GM19468 (cell line): Measurements from ENCODE around the gene NCKAP5L.

ENCODE experiments used
- ATAC-seq: cut with Tn5 transposase; IDR thresholded peaks from one replicate; pipeline ENCODE4 v1.9.1; 2021; ENCODE audit warnings: mild to moderate bottlenecking, moderate library complexity, moderate number of reproducible peaks; ENCODE audit not compliant: unreplicated experiment; ENCODE audit errors: extremely low read depth

NCKAP5L gene

GRCh38 chr12:49804821-49805220 lies 23.4 kb downstream of the NCKAP5L start:
- ATAC-seq: no peak

GRCh38 chr12:49803693-49804450 lies 24.3 kb downstream of the NCKAP5L start:
- no peak for ATAC-seq

- ATAC-seq: no peak
These were observed 26.8 kb downstream of the NCKAP5L start for GRCh38 chr12:49801141-49802063.

- no peak for ATAC-seq
These were observed 27.6 kb downstream of the NCKAP5L start for GRCh38 chr12:49800421-49801140.

DNA sequence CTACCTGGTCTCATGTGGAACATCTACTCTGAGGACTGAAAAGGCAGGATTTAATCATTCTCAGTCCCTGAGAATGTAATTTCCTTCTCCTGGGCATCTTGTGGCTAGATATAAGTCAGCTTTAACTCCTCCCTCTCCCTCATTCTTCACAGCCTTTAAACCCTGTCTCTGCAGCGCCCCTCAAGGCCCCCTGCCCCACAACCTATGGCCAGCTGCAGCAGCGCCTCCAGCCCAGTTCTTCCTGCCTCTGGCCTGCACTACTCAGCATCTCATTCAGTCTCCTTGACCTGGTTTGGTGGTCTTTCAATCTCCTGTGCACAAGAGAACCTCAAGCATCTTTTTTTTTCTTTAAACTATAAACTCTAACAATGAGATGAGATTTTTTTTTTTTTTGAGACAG lies 29.3 kb downstream of the NCKAP5L start:
- ATAC-seq: no peak

DNA sequence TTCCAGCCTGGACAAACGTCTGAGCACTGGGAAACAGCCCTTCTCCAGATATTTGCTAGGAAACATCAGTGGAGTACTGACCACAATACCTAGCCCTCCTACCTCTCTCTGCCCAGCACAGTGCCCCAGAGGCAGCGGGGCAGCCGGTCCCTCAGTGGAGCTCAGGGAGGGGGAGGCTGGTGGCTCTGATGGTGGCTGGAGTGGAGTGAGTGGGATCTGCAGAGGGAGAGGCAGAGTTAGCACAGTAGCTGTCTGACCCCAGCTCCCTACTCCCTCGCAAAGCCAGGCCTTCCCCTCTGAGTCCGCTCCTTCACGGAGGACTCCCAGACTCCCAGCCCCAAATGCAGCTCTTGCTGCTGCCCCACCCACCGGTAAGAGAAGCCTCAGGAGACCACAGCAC lies 30.0 kb downstream of the NCKAP5L start:
- no peak for ATAC-seq

DNA sequence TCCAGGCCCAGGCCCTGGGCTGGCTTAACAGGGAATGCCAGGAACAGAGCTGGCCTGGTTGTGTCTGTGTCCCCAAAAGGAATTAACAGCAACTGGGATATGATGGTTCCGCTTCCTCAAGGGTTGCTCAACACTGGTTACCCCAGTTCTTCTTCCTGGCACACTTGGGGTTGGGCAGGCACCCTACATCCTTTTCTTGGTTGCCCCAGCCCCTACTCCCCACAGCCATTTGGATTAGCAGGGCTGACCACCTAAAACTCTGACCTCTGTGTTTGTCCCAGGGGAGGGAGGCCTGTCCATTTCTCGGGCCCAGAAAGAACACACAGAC lies 30.8 kb downstream of the NCKAP5L start:
- ATAC-seq: no peak

GRCh38 chr12:49796606-49797448 lies 31.4 kb downstream of the NCKAP5L start:
- ATAC-seq: no peak

DNA sequence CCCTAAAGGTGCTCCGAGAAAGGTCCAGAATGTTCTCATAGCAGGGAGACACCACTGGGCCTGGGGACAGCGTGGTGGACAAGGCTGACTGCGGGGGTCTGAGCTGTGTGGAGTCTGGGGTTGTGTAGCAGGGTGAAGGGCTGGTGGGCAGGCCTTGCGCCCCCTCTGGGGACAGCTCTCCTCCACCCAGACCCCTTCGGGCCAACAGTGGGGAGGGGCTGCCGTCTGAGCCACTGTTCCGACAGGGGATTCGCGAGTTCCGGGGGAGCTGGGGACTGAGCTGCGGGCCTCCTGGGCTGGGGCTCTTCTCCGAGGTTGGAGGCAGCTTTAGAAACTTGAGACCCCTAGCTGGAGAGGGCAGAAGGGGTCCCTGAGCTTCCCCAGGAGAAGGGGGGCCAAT lies 32.1 kb downstream of the NCKAP5L start:
- no peak for ATAC-seq

DNA sequence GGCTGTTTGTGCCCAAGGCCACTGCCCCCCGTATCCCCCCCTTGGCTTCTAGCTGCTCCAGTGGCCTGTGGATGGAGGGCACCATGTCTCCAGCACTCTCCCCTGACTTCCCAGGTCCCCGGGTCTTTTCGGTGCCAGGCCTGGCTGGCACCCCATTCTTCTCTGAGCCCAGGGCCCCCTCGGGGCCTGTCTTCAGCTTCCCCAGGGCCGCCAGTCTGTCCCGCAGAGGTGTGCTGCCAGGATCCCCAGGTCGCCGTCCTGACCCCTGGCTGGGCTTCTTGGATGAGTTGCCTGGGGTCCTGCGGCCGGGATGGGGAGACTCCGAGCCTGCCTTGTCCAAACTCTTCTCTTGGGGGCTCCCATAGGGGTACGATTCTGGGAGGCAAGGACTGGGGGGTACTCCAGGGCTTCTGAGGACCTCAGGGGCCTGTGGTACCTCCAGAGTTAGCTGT lies 32.5 kb downstream of the NCKAP5L start:
- no peak for ATAC-seq

DNA sequence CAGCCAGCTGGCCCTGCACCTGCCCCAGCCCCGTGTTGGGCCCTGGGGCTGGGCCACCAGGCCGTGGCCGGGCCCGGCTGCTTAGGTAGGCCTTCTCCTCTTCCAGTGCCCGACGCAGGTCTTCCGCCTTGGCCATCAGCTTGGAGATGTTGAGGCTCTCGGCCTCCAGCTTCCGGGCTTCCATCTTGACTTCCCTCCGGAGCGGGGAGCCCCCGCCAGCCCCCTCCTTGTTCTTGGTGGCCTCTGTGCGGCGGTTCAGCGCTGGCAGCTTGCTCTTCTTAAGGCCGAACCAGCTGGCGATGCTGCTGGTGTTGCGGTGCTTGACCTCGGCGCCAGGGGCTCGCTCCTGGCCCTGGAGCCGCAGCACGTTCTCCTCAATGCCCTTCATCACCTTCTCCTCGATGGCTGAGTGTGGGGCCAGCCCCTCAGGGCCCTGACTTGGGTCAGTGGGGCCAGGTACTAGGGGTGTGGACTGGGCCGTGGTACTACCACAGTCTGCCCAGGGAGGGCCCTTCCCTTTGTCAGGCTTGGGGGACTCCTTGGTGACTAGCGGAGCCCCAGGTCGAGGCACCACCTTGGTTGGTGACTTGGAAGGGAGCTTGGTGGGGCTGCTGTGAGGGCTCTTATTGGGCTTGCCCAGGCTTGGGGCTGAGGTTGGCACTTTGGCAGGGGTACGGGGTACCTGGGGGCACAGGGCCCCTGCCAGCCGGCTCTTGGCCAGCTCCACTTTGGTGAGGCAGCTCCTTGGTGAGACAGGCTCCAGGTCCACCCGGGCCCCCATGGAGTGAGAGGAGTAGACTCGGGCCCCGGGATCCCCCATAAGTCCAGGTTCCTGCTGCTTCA lies 33.2 kb downstream of the NCKAP5L start:
- no peak for ATAC-seq

DNA sequence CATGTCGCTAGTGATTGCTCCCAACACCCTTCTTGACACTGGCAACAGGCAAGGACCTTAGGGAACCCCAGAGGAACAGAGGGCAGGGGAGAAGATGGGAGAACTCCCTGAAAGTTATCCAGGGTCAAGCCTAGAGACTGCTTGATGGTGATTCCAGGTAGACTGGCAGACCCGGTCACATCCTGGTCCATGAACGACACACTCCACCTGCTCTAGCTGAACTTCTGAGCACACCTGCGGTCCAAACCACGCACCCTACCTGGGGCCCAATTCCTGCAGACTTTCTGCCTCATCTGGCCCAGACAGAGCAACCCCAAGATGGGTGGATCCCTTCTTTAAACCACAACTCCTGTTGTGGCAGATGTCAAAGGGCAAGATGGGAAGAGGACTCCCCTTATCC lies 34.2 kb downstream of the NCKAP5L start:
- no peak for ATAC-seq

- no peak for ATAC-seq
These were observed 34.6 kb downstream of the NCKAP5L start for GRCh38 chr12:49793620-49794019.

- no peak for ATAC-seq
These were observed 35.1 kb downstream of the NCKAP5L start for GRCh38 chr12:49792976-49793580.

DNA sequence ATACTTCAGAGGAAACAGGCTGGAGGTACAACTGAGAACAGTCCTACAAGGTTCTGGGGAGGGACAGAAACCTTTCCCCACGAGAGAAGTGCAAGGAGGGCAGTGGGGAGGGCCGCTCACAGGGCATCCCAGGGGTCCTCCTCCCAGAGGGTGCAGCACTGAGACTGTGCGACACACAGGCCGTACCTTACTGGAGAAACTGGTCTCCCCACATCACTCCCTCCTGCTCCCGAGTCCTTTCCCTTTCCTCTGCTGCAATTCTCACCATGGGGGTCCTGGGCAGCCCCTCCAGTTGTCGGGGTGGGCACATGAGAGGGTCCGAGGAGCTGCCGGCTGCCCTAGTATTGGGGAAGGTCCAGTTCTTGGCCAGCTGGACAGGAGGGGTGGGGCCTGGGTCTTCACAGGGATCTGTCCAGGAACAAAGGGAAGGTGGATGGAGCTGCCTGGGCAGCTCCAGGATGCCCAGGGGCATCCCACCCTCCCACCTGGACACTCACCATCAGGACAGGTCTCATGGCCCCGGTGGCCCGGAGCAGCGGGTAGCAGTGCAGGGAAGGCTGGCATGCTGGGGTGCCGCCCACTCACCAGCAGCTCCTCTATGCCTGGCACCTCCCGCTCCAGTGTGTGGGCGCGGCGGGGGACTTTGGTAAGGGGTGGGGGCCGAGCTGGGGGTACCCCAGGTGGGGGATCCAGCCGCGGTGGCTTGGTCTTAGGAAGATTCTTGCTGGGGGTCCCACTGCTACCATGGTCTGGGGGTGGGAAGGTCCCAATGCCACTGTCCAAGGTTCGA lies 35.8 kb downstream of the NCKAP5L start:
- no peak for ATAC-seq

DNA sequence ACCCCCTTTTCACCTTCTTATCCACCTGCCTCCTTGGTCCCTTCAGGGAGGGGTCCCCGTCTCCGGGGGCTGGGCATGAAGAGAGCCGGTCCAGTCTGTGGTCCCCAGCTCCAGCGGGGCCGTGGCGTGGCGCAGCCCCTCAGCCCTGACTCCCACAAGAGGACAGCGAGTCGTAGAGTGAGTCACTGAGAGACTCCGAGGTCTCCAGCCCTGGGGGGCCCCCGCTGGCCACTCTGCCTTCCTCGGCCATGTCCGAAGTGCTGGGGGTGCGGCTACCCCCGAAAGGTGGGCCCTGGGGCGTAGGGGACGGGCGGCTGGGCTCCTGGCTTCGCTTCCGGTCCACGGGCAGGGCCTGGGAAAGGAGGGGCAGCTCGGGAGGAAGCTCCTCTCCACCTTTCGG lies 36.5 kb downstream of the NCKAP5L start:
- no peak for ATAC-seq

DNA sequence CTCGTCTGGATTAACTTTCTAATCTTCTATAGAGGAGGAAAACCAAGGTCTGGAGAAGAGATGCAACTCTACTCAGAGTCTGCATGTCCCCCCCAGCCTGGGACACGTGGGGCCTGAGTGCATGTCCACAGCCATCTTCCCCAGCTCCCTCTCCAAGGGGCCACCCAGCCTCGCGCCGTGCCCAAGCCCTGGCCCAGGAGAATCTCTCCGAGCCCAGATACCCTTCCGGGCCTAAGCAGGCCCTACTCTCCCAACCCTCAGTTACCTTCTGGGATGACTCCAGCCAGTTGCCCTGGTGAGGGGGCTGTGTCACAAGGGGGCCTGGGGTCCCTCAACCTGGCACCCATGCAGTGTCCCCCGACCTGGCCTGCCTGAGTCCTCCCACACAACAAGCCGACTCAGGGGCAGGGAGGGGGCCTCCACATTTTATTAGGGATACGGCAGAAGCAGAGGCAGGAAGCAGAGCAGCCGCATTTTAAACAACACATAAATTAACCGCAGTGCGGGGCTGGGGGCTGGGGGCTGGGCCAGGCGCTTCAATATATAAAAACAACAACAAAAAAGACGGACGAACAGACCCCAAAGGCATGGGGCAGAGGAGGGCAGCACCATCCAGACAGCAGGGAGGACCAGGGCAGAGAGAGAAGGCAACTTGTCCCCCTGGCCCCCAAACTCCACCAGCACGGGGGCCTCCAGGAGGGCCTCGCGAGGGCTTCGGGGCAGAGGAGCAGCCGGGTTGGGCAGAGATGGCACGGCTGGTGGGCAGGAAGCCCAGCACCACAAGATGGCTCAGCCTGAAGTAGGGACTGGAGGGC lies 37.3 kb downstream of the NCKAP5L start:
- ATAC-seq: no peak
